H1 (cell line): ENCODE results near the gene GIPR. TPM values are rescaled to one million over a fixed set of nuclear protein-coding genes. Genes with fewer than 3 reads are reported as not detected.

Experiments
- CTCF ChIA-PET: fragments of 300-600 bp; sonication (Branson Sonifier 250); formaldehyde crosslinking; loops from one replicate; lab custom pipeline; 2021; ENCODE audit not compliant: partially characterized antibody; lab: Charles Lee
- POLR2A ChIA-PET: fragments of 300-600 bp; sonication (Branson Sonifier 250); formaldehyde crosslinking; loops from one replicate; lab custom pipeline; 2021; ENCODE audit warnings: inconsistent platforms; ENCODE audit not compliant: partially characterized antibody; lab: Charles Lee
- DNase-seq, 2 experiments: peaks; one replicate each; pipeline versions ENCODE4 v3.0.0 to v3.0.0-alpha.2; 2010 to 2022; ENCODE audit warnings: low spot score in 2 of 2, low read depth in 1 of 2, mixed read lengths in 1 of 2
- FAIRE-seq: peaks from 2 replicates; lab custom pipeline; 2011; peaks lifted over from hg19 to GRCh38; lab: Jason Lieb, UNC
- H2AFZ ChIP-seq: 2 replicates; pipeline ENCODE4 v1.8.1; 2012; ENCODE audit warnings: low read length, inconsistent platforms
- H2AK5ac ChIP-seq: 2 replicates; pipeline ENCODE4 v1.6.1; 2013; ENCODE audit warnings: low read depth, low read length
- H2BK120ac ChIP-seq: replicated peaks from 2 replicates; pipeline ENCODE3; 2013; ENCODE audit warnings: low read depth, low read length, inconsistent platforms
- H2BK12ac ChIP-seq: 2 replicates; pipeline ENCODE4 v1.6.1; 2013; ENCODE audit warnings: low read depth, low read length
- H2BK15ac ChIP-seq: 2 replicates; pipeline ENCODE4 v1.6.1; 2013; ENCODE audit warnings: low read length
- H2BK20ac ChIP-seq: 2 replicates; pipeline ENCODE4 v1.6.1; 2013; ENCODE audit warnings: low read length
- H2BK5ac ChIP-seq: 2 replicates; pipeline ENCODE4 v1.6.1; 2013; ENCODE audit warnings: low read depth, low read length
- H3K14ac ChIP-seq: 2 replicates; pipeline ENCODE4 v1.6.1; 2013; ENCODE audit warnings: inconsistent platforms; ENCODE audit not compliant: insufficient read length
- H3K18ac ChIP-seq: 2 replicates; pipeline ENCODE4 v1.6.1; 2013; ENCODE audit warnings: low read length; ENCODE audit errors: extremely low read depth
- H3K23ac ChIP-seq: 2 replicates; pipeline ENCODE4 v1.6.1; 2013; ENCODE audit warnings: inconsistent platforms; ENCODE audit not compliant: insufficient read length
- H3K23me2 ChIP-seq: 2 replicates; pipeline ENCODE4 v1.6.1; 2013; ENCODE audit warnings: low read depth, low read length
- H3K27ac ChIP-seq: 2 replicates; pipeline ENCODE4 v1.6.1; 2011; ENCODE audit warnings: low read depth, low read length, inconsistent platforms
- H3K27me3 ChIP-seq, 4 experiments: replicated peaks in 1 of 4; 1 replicate in 1 of 4; 2 replicates in 3 of 4; pipeline versions ENCODE4 v1.6.1 to v1.8.1; 2011 to 2013; ENCODE audit warnings: low read length in 3 of 4, mild to moderate bottlenecking in 3 of 4, inconsistent platforms in 2 of 4, mixed read lengths in 2 of 4, moderate library complexity in 1 of 4; ENCODE audit not compliant: control insufficient read depth in 3 of 4, insufficient read depth in 3 of 4; ENCODE audit errors: extremely low read depth in 1 of 4
- H3K36me3 ChIP-seq, 4 experiments: 2 replicates each; pipeline versions ENCODE4 v1.6.1 to v1.8.1; 2011 to 2013; ENCODE audit warnings: mild to moderate bottlenecking in 4 of 4, low read length in 3 of 4, moderate library complexity in 2 of 4, control low read depth in 1 of 4, inconsistent platforms in 1 of 4; ENCODE audit not compliant: insufficient read depth in 4 of 4, control insufficient read depth in 2 of 4
- H3K4ac ChIP-seq: replicated peaks from 2 replicates; pipeline ENCODE3; 2013; ENCODE audit warnings: low read length, low read depth, mixed read lengths, inconsistent platforms; ENCODE audit not compliant: insufficient read length
- H3K4me1 ChIP-seq, 4 experiments: replicated peaks in 1 of 4; 1 replicate in 1 of 4; 2 replicates in 3 of 4; pipeline versions ENCODE4 v1.6.1 to v1.8.1; 2011 to 2013; ENCODE audit warnings: low read length in 3 of 4, inconsistent platforms in 2 of 4, mixed read lengths in 1 of 4; ENCODE audit not compliant: insufficient read depth in 4 of 4, control insufficient read depth in 3 of 4
- H3K4me2 ChIP-seq, 2 experiments: 2 replicates each; pipeline versions ENCODE4 v1.6.1 to v1.8.1; 2011 to 2013; ENCODE audit warnings: low read depth in 2 of 2, low read length in 2 of 2, control low read depth in 1 of 2, inconsistent platforms in 1 of 2, mild to moderate bottlenecking in 1 of 2; ENCODE audit not compliant: insufficient read depth in 1 of 2
- H3K4me3 ChIP-seq, 4 experiments: fragments of 200-600, 300-600 bp in 1 of 4; sonication (generic), shearing (Covaris generic), sonication (Bioruptor Twin) in 1 of 4; 2 replicates each; pipeline versions ENCODE4 v1.5.1 to v1.8.1; 2011 to 2016; ENCODE audit warnings: low read length in 4 of 4, low read depth in 3 of 4, control low read depth in 2 of 4, inconsistent platforms in 2 of 4, mild to moderate bottlenecking in 2 of 4, mixed read lengths in 1 of 4, moderate library complexity in 1 of 4; ENCODE audit not compliant: insufficient read depth in 2 of 4; ENCODE audit errors: extremely low read depth in 1 of 4
- H3K56ac ChIP-seq: replicated peaks from 2 replicates; pipeline ENCODE3; 2013; ENCODE audit warnings: low read depth, mild to moderate bottlenecking, mixed read lengths, low read length, inconsistent platforms; ENCODE audit not compliant: insufficient read length
- H3K79me1 ChIP-seq: 2 replicates; pipeline ENCODE4 v1.6.1; 2013; ENCODE audit warnings: low read depth, low read length, control low read depth
- H3K79me2 ChIP-seq, 2 experiments: 2 replicates each; pipeline versions ENCODE4 v1.6.1 to v1.8.1; 2012 to 2013; ENCODE audit warnings: low read length in 2 of 2, mild to moderate bottlenecking in 2 of 2, inconsistent platforms in 1 of 2; ENCODE audit not compliant: insufficient read depth in 2 of 2, control insufficient read depth in 1 of 2
- H3K9ac ChIP-seq, 4 experiments: replicated peaks in 1 of 4; 1 replicate in 1 of 4; 2 replicates in 3 of 4; pipeline versions ENCODE4 v1.6.1 to v1.8.1; 2011 to 2013; ENCODE audit warnings: low read depth in 3 of 4, low read length in 3 of 4, control low read depth in 2 of 4, mild to moderate bottlenecking in 2 of 4, moderate library complexity in 2 of 4, inconsistent platforms in 1 of 4; ENCODE audit errors: extremely low read depth in 1 of 4
- H3K9me3 ChIP-seq, 2 experiments: 2 replicates each; pipeline versions ENCODE4 v1.6.1 to v1.8.1; 2012 to 2013; ENCODE audit warnings: mild to moderate bottlenecking in 2 of 2, moderate library complexity in 2 of 2, control low read depth in 1 of 2, inconsistent platforms in 1 of 2, low read depth in 1 of 2, low read length in 1 of 2, mixed read lengths in 1 of 2; ENCODE audit not compliant: insufficient read depth in 2 of 2
- H4K20me1 ChIP-seq, 2 experiments: replicated peaks in 1 of 2; 2 replicates each; pipeline versions ENCODE3 to v1.8.1; 2011 to 2013; ENCODE audit warnings: inconsistent platforms in 2 of 2, low read length in 2 of 2, mild to moderate bottlenecking in 1 of 2; ENCODE audit not compliant: insufficient read depth in 2 of 2, control insufficient read depth in 1 of 2
- H4K5ac ChIP-seq: 2 replicates; pipeline ENCODE4 v1.6.1; 2013; ENCODE audit warnings: low read length, low read depth, mixed read lengths, inconsistent platforms; ENCODE audit not compliant: insufficient read length
- H4K8ac ChIP-seq: 2 replicates; pipeline ENCODE4 v1.8.0; 2013; ENCODE audit warnings: mild to moderate bottlenecking, moderate library complexity, low read length, inconsistent platforms; ENCODE audit not compliant: insufficient read depth; ENCODE audit errors: extremely low read depth
- H4K91ac ChIP-seq: replicated peaks from 2 replicates; pipeline ENCODE3; 2013; ENCODE audit warnings: low read length, mixed read lengths, inconsistent platforms; ENCODE audit not compliant: insufficient read length
- CHD2 ChIP-seq: IDR thresholded peaks from 2 replicates; pipeline ENCODE4 v1.6.1; 2012; ENCODE audit warnings: low read length, improper control_type of control experiment
- CREB1 ChIP-seq: IDR thresholded peaks from 2 replicates; pipeline ENCODE4 v1.6.1; 2012; ENCODE audit warnings: inconsistent platforms
- CTBP2 ChIP-seq: IDR thresholded peaks from 2 replicates; pipeline ENCODE4 v1.7.0; 2011; ENCODE audit warnings: borderline replicate concordance, mild to moderate bottlenecking, moderate library complexity, mixed read lengths, low read length; ENCODE audit not compliant: insufficient read depth, insufficient read length
- EP300 ChIP-seq, 2 experiments: IDR thresholded peaks; 1 replicate in 1 of 2; 2 replicates in 1 of 2; pipeline ENCODE4 v1.6.1; 2011 to 2012; ENCODE audit warnings: low read depth in 2 of 2, low read length in 2 of 2, mild to moderate bottlenecking in 2 of 2, borderline replicate concordance in 1 of 2, inconsistent platforms in 1 of 2, moderate library complexity in 1 of 2
- EZH2 ChIP-seq: fragments of 200-600 bp; sonication (generic); IDR thresholded peaks from 2 replicates; pipeline ENCODE4 v1.7.1; 2012; ENCODE audit warnings: low read depth, mild to moderate bottlenecking, moderate library complexity, low read length, inconsistent platforms; ENCODE audit not compliant: severe bottlenecking
- GTF2F1 ChIP-seq: IDR thresholded peaks from 2 replicates; pipeline ENCODE4 v1.6.1; 2012; ENCODE audit warnings: low read depth, low read length, improper control_type of control experiment, borderline replicate concordance
- JUN ChIP-seq: IDR thresholded peaks from 2 replicates; pipeline ENCODE4 v1.6.1; 2011; ENCODE audit warnings: low read depth, mild to moderate bottlenecking, improper control_type of control experiment, low read length
- MAFK ChIP-seq: IDR thresholded peaks from 2 replicates; pipeline ENCODE4 v1.6.1; 2012; ENCODE audit warnings: low read depth, mild to moderate bottlenecking, improper control_type of control experiment, low read length
- POLR2A ChIP-seq, 2 experiments: IDR thresholded peaks; 1 replicate in 1 of 2; 2 replicates in 1 of 2; pipeline ENCODE4 v1.6.1; 2011; ENCODE audit warnings: low read depth in 2 of 2, low read length in 2 of 2, mild to moderate bottlenecking in 2 of 2; ENCODE audit errors: control extremely low read depth in 1 of 2
- SRF ChIP-seq: IDR thresholded peaks from 2 replicates; pipeline ENCODE4 v1.6.1; 2011; ENCODE audit warnings: mild to moderate bottlenecking, low read depth, low read length, moderate library complexity
- TCF12 ChIP-seq: IDR thresholded peaks from 2 replicates; pipeline ENCODE4 v1.6.1; 2011; ENCODE audit warnings: low read depth, mild to moderate bottlenecking, low read length
- TEAD4 ChIP-seq: IDR thresholded peaks from 2 replicates; pipeline ENCODE4 v1.6.1; 2012; ENCODE audit warnings: low read depth, low read length, inconsistent platforms, mixed read lengths
- WGBS, 2 experiments: shearing (Covaris generic) in 1 of 2; methylation state at CpG; one replicate each; pipeline versions ENCODE4 v1.1.6 to v1.1.7; 2013 to 2015; ENCODE audit warnings: low lambda C conversion rate in 2 of 2, mixed read lengths in 2 of 2, inconsistent platforms in 1 of 2, low coverage in 1 of 2, missing lambda C conversion rate in 1 of 2; ENCODE audit not compliant: insufficient replicate concordance in 2 of 2, insufficient coverage in 1 of 2, insufficient read length in 1 of 2; ENCODE audit errors: extremely low coverage in 1 of 2, missing lambda C conversion rate in 1 of 2; 5-methylcytosine and 5-hydroxymethylcytosine counted together
- polyA plus RNA-seq, 7 experiments: library from polyadenylated mRNA; depleted of rRNA in 3 of 7; stranded (reverse) in 5 of 7; unstranded in 2 of 7; fragments of >200 nt in 5 of 7; fragments of 200-250 nt in 2 of 7; gene quantifications; 1 replicate in 5 of 7; 2 replicates in 1 of 7; 4 replicates in 1 of 7; pipeline versions ENCODE4 v1.2.1 to v1.2.3, GENCODE V29; 2011 to 2013; ENCODE audit warnings: missing spikeins in 2 of 7, mixed read lengths in 2 of 7
- total RNA-seq: library from RNA; stranded (reverse); fragmentation: NEBNext Ultra II Directional; extraction: Animal tissue kit (Norgen Biotek cat#: 25700); gene quantifications from 2 replicates; pipeline ENCODE4 v1.2.1, GENCODE V29; 2021

GIPR gene
- total and polyA plus RNA-seq, 2 of the 8 experiments (the other 6 are each of a cell fraction or from before 2014, with no cell fraction given), result 0.42 to 1.3 TPM

DNA sequence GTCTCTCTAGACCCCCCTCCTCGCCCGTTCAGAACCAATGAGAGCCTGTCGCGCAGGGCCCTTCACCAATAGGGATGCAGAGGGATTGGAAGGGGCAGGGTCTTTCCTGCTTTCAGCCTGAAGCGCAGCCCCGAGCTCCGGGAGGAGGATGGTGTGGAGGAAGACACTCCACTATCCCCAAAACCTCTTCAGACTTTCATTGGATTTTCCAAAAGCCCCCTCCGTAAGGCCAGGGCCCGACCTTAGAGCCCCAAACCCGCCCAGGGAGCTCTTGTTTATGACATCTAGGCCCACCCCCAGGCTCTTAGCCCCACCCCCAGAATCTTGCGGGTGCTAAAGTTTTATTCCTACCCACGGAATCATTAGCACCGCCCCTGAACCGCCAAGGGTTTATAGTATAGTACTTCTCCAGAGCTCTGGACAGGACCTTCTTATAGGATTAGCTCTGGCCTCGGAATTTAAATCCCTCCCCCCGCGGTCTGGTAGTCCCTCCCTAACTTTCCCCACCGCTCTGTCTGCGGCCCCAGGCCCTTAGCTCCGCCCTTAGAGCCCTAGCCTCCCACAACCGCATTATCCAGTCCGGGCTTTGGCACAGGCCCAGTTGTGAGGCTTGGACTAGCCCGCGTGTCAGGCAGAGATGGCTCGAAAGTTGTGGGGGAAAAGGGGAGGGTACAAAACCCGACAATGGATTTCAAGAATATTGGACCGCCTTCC is 22.2 kb upstream of the GIPR start:
- H4K91ac ChIP-seq, result no peak overlapping the region
- no peak overlapping the region for H3K9ac ChIP-seq
- H2BK20ac ChIP-seq, result no peak overlapping the region
- ChIA-PET POLR2A (interaction anchor here (0.6 to 1.8 kb wide), 9 partner anchors 13 to 124 kb away, joined by 3 to 8 read pairs (median 4); partner anchors contain the start of genes GIPR, QPCTL, SIX5 and SNRPD2), CTCF (interaction anchor here (0.6 to 5.8 kb wide), 10 partner anchors 26 to 207 kb away, joined by 3 to 67 read pairs (median 4); partner anchors contain the start of gene PPM1N)
- DNase-seq, result peak in 1 of 2 experiments; percentile 93
- no peak overlapping the region for H4K5ac ChIP-seq
- no peaks in the 10 kb centered on the region; a peak in 1 of 4 replicates for H3K9me3 ChIP-seq
- no peak overlapping the region for H3K56ac ChIP-seq
- H3K4me2 ChIP-seq, result peak overlapping the region; percentile 43 to 45
- H3K79me2 ChIP-seq, result no peaks in the 10 kb centered on the region
- no peak overlapping the region for H2AK5ac ChIP-seq
- H3K4ac ChIP-seq, result no peak overlapping the region
- H3K4me1 ChIP-seq, result peaks cover 6 to 26% (median 16%) of the 10 kb centered on the region in 4 experiments
- no peak overlapping the region for H2BK5ac ChIP-seq
- FAIRE-seq, result peak; percentile 13
- H3K18ac ChIP-seq, result no peak overlapping the region
- H4K20me1 ChIP-seq, result no peaks in the 10 kb centered on the region
- no peak overlapping the region for H3K14ac ChIP-seq
- no peak overlapping the region for H4K8ac ChIP-seq
- H3K4me3 ChIP-seq, result peak overlapping the region; percentile 38 to 60 (median 48)
- H2BK120ac ChIP-seq, result no peak overlapping the region
- no peak overlapping the region for H3K23ac ChIP-seq
- no peaks in the 10 kb centered on the region for H3K36me3 ChIP-seq
- no peak overlapping the region for H2AFZ ChIP-seq
- no peak overlapping the region for H2BK12ac ChIP-seq
- H2BK15ac ChIP-seq, result no peak overlapping the region
- H3K27ac ChIP-seq, result no peak overlapping the region
- peaks cover 8% of the 10 kb centered on the region; the same call in 1 of the 2 replicates for H3K23me2 ChIP-seq
- H3K27me3 ChIP-seq, result peaks cover 0 to 6% (median 2%) of the 10 kb centered on the region in 4 experiments; a peak in 4 of 7 replicates
- WGBS, 2 experiments, result 3% methylated on average over 26 of the region's 27 CpGs; no CpG with 5 or more reads in 1 of the 2 experiments
- H3K79me1 ChIP-seq, result no peaks in the 10 kb centered on the region
- TF ChIP-seq SRF (0 out of 2 replicates have a peak, but pooled peaks have one; percentile 47), POLR2A (IDR thresholded peaks at IDR 0.05; ENCODE audit: control extremely low read depth in 1 of 2, low read depth in 2 of 2, low read length in 2 of 2) (no peak), EZH2 (no peak), JUN (0 out of 2 replicates have a peak, but pooled peaks have one; percentile 45), GTF2F1 (no peak), TEAD4 (no peak), MAFK (no peak), TCF12 (no peak), CTBP2 (peak; percentile 59), CHD2 (peak; percentile 80), CREB1 (peak; percentile 63; the same call in 1 of the 2 replicates), EP300 (IDR thresholded peaks at IDR 0.05; ENCODE audit: borderline replicate concordance in 1 of 2, low read depth in 2 of 2, low read length in 2 of 2) (no peak)
